Mononuclear cell (primary cell): Measurements from ENCODE around the gene SLC6A2. TPM values are rescaled to one million over a fixed set of nuclear protein-coding genes. Genes with fewer than 3 reads are reported as not detected.
"Not testable (repeated sequence)": the region's sequence is repeated elsewhere in the genome, so short reads cannot be mapped to it uniquely, and the experiment has no call there.

Source experiments
- H3K27me3 ChIP-seq: 2 replicates; pipeline ENCODE4 v1.6.0; 2011; ENCODE audit warnings: low read length, control low read depth; ENCODE audit not compliant: insufficient read depth
- H3K4me1 ChIP-seq: 2 replicates; pipeline ENCODE4 v1.5.1; 2011; ENCODE audit warnings: mild to moderate bottlenecking, low read length, control low read depth; ENCODE audit not compliant: insufficient read depth
- H3K4me3 ChIP-seq: 2 replicates; pipeline ENCODE4 v1.5.1; 2011; ENCODE audit warnings: mild to moderate bottlenecking, low read length, moderate library complexity
- H3K9me3 ChIP-seq: 2 replicates; pipeline ENCODE4 v1.5.1; 2011; ENCODE audit warnings: low read depth, mild to moderate bottlenecking, control low read depth, low read length
- total RNA-seq: library from RNA; depleted of rRNA; stranded (reverse); fragments of >200 nt; gene quantifications from one replicate; pipeline ENCODE4 v1.2.3, GENCODE V29; 2012

The SLC6A2 gene
- total RNA-seq, result not detected

DNA sequence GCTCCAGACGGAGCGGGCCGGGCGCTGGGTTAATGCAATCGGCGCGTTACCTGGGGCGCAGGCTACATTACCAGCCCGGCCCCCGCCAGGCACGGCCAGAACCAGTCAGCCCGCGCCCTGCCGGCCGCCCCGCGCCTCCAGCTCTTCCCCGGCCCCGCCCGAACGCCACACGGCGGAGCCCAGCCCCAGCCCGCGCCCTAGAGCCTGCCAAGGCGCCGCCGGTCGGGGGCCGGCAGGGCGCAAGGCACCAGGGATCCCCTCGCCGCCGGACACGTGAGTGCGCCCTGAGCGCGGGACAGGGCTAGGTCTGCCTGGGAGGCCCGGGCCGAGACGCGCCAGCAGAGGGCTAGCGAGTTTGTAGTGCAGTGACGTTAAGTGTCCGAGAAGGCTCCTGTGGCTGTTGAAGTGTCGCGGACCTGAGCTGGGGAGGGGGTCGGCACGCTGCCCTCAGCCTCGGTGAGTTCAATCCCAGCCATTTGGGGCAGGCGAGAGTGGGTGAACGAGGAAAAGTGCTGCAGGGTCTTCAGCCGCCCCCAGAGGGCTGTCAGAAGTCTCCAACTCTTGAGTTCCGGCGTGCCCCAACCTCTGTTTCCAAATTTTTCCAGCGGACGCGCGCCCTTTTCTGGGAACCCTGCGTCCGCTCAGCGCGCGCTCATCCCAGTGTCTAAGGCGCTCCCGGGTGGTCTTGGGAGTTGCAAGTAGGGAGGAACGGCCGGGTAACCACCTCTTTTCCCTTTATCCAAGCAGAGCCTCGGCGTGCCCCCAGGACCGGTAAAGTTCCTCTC lies at the start of gene SLC6A2:
SLC6A2 (plus strand) TSS at position 92 of the 785 bp plus-strand sequence. CDS start 707 bp downstream, outside the sequence.
- Histone ChIP-seq H3K4me3 (no peak within 1 kb of the TSS), H3K9me3 (no peaks in the 10 kb centered on the region), H3K4me1 (no peaks in the 10 kb centered on the region), H3K27me3 (peaks cover 24% of the 10 kb centered on the region)

DNA sequence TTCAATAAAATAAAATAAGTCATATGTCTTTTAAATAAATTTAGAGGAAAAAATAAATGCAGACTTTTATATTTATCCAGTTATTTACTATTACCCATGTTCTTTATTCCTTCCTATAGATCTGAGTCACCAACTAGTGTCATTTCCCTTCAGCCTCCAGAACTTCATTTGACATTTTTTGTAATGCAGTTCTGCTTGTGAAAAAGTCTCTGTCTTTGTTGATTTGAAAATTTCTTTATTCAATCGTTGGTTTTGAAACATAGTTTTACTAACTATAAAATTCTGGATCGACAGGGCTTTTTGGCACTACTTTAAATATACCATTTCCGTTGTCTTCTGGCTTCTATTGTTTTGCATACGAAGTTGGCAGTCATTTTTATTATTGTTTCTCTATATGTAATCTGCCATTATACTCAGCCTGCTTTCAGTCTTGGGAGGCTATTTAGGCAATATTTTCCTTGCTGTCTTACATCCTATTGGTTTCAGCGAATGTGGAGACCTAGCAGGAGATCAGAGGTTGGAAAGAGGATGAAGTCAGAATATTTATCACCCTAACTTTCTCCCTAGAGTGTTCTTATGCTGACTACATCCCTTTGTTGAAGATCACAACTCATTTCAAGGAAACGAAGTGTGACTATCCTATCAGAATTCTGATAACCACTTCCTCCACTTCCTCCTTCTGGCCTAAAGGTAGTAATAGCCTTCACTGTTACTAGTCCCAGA lies 42.0 kb upstream of the SLC6A2 start:
- Histone ChIP-seq H3K9me3 (no peaks in the 10 kb centered on the region), H3K27me3 (peaks cover 3% of the 10 kb centered on the region), H3K4me3 (no peak overlapping the region), H3K4me1 (no peaks in the 10 kb centered on the region)

DNA sequence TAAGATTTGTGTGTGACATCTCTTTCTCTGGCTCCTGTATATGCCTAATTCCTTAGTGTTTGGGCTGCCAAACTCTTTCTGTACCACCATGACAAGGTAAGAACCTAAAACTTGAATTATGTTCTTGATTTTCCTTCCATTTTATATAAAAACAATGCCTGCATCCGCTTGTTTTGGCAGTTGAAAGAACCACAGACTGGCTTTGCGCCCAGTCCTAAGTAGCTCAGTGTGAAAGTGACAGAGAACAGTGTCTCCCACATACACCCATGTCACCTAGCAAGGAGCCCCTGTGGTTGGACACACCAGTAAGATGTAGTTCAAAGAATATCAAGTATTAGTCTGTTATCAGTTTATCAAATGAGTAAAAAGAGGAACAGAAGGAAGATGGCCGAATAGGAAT lies 40.7 kb upstream of the SLC6A2 start:
- Histone ChIP-seq H3K4me3 (no peak overlapping the region), H3K27me3 (peaks cover 3% of the 10 kb centered on the region), H3K9me3 (no peaks in the 10 kb centered on the region), H3K4me1 (no peaks in the 10 kb centered on the region)

DNA sequence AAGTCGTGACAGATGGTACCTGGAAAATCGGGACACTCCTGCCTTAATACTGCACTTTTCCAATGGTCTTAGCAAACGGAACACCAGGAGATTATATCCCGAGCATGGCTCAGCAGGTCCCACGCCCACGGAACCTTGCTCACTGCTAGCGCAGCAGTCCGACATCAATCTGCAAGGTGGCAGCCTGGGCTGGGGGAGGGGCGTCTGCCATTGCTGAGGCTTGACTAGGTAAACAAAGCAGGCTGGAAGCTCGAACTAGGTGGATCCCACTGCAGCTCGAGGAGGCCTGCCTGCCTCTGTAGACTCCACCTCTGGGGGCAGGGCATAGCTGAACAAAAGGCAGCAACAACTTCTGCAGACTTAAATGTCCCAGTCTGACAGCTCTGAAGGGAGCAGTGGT lies 40.1 kb upstream of the SLC6A2 start:
- not testable (repeated sequence) for H3K4me3 ChIP-seq

DNA sequence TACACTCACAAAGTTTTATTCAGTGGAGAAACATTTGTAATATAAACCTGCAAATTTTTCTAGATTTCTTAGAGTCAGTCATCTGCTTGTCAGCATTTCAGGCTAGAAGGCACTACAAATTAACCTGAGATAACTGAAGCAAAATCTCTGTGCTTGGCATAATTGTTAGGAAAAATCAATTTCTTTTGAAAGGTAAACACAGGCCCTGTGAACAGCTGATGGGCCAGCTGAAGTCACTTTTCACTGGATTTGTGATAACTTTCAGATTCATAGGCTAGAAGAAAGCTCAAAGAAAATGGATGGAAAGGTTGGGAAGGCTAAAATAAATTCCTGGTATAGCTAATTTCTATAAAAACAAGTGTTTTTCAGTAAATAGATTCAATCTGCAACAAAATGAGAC lies 34.0 kb upstream of the SLC6A2 start:
- no peak overlapping the region for H3K4me3 ChIP-seq
- H3K4me1 ChIP-seq, result no peaks in the 10 kb centered on the region
- H3K9me3 ChIP-seq, result no peaks in the 10 kb centered on the region
- H3K27me3 ChIP-seq, result no peaks in the 10 kb centered on the region

More for the DNA sequence above, 40.1 kb upstream of the SLC6A2 start:
- H3K27me3 ChIP-seq, H3K4me1 ChIP-seq, H3K9me3 ChIP-seq: not testable (repeated sequence)

DNA sequence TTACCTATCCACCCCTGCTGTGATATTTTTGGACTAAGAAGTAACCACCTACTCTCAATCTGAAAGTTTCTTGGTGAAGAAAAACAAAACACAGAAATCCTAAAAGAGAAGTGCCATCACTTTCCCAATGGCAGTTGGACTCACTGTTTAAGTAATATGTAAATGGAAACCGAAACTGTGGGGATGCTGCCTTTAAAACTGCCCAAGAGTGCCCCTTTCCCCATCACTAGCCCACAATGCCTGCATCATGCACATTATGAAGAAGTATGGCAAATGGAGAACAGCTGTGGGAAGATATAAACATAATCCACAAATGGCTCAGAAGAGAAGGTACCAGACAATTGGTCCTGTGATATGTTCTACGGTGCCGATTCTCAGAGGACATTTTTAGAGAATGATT lies 33.5 kb upstream of the SLC6A2 start:
- Histone ChIP-seq H3K9me3 (no peaks in the 10 kb centered on the region), H3K27me3 (no peaks in the 10 kb centered on the region), H3K4me1 (no peaks in the 10 kb centered on the region), H3K4me3 (no peak overlapping the region)

DNA sequence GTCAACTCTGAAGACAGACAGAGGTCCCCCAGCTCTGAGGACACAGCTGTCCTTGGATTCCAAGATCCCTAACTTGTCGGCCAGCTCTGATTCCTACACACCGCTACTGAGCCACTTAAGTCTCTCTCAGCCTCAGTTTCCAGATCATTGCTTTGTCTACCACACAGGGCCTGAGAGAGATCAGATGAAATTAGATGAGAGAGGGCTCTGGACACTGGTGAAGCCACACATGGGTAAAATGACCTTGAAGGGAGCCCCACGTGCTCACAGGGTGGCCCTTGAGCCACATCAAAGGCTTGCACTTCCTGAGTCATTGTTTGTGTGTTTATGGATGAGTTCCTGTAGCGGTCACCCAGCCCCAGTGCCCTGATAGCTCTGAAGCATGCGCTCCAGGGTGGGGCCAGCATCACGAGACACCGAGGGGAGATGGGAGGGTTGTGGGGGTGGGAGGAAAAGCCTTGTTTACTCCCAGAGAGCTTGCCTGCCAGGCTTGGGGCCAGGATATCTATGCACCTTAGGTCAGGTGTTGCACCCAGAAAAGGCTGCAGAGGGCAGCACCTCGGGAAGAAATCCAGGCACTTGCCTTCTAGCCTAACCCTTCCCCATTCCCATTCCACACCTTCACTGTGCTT lies 32.7 kb upstream of the SLC6A2 start:
- H3K4me3 ChIP-seq, result no peak overlapping the region
- H3K27me3 ChIP-seq, result no peaks in the 10 kb centered on the region
- H3K9me3 ChIP-seq, result no peaks in the 10 kb centered on the region
- H3K4me1 ChIP-seq, result no peaks in the 10 kb centered on the region

DNA sequence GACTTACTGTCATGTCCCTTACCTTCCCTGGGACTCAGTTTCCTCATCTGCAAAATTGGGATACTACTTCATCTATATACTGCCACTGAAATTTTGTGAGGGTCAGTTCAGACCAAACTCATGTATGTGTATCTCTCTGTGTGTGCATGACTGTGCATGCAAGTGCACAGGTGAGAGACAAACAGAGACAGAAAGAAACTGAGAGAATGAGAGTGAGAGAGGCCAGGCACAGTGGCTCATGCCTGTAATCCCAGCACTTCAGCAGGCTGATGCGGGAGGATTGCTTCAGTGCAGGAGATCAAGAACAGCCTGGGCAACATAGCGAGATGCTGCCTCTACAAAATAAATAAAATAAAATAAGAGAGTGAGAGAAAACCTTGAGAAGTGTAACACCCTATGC lies 32.1 kb upstream of the SLC6A2 start:
- Histone ChIP-seq H3K9me3 (no peaks in the 10 kb centered on the region), H3K4me3 (no peak overlapping the region), H3K27me3 (no peaks in the 10 kb centered on the region), H3K4me1 (no peaks in the 10 kb centered on the region)

DNA sequence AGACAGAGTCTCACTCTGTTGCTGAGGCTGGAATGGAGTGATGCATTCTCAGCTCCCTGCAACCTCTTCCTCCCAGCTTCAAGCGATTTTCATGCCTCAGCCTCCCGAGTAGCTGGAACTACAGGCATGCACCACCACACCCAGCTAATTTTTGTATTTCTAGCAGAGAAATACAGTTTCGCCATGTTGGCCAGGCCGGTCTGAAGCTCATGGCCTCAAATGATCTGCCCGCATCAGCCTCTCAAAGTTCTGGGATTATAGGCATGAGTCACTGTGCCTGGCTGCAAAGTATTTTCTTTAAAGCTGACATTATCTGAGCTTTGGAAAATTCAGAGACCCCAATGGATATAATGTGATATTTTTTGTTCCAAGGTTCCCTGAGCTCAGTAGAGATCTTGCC lies 31.1 kb upstream of the SLC6A2 start:
- H3K4me3 ChIP-seq, result no peak overlapping the region
- no peaks in the 10 kb centered on the region for H3K4me1 ChIP-seq
- no peaks in the 10 kb centered on the region for H3K9me3 ChIP-seq
- no peaks in the 10 kb centered on the region for H3K27me3 ChIP-seq

DNA sequence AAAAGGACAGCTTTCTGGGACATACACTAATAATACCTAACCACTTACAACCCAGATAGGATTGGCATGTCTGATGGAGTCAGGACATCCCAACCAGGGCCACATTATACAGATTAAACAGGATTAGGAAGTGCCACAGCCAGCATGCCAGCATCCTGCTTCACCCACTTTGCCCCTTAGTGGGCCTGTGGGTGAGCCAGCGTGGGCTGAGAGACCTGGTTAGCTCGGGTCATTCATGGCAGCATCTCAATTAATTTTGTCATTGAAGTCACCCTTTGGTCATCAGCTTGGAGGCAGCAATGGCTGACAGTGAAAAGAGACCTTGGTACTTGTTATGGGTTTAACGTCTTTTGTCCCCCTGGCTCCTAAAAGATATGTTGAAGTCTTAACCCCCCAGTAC lies 29.9 kb upstream of the SLC6A2 start:
- Histone ChIP-seq H3K9me3 (no peaks in the 10 kb centered on the region), H3K4me3 (no peak overlapping the region), H3K4me1 (no peaks in the 10 kb centered on the region), H3K27me3 (no peaks in the 10 kb centered on the region)

DNA sequence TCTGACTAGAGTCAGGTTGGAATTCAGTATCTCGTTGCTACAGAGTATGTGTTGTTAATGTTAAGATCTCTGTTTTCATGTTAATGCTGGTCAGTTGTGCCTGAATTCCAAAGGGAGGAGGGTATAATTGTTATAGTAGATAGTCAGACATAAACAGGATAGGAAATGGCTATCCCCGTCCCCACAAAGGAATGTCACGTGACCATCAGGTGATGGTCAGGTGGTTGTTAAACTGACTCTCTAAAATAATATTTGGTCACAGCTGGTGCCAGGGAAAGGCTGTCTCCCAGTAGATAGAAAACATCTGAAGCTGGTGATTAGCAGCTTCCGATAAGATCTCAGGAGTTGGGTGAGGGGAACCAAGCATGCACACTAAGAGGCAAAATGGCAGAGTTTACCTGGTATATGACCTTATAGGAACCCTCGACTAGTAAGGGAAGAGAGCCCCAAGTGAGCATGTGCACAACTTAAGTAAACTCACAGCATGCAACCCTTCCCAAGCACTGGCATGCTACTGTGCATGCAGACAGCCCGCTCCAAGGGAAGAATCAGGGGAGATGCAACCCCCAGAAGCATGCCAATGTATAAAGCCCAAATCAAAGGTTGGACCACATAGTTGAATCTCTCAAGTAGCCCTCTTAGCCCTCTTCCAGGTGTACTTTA lies 27.4 kb upstream of the SLC6A2 start:
- Histone ChIP-seq H3K9me3 (no peaks in the 10 kb centered on the region), H3K27me3 (no peaks in the 10 kb centered on the region), H3K4me1 (no peaks in the 10 kb centered on the region), H3K4me3 (no peak overlapping the region)

DNA sequence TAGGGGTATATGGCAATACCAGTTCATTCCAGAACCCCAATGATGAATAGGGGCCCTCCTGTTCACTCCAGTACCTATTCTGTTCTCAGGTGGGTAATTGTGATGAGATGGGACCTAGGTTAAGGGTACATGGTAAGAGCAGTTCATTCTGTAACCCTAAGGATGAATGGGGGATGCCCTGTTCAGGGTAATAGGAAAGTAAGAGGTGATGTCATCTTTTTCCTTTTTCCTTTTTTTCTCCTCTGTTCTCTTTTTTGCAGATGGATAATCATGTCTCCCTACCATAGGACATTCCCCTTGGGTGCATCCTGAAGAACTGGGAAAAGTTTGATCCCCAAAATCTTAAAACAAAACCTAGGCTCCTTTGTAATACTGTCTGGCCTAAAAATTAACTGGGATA lies 25.0 kb upstream of the SLC6A2 start:
- Histone ChIP-seq H3K4me1 (no peaks in the 10 kb centered on the region), H3K9me3 (no peaks in the 10 kb centered on the region), H3K27me3 (no peaks in the 10 kb centered on the region), H3K4me3 (no peak overlapping the region)

DNA sequence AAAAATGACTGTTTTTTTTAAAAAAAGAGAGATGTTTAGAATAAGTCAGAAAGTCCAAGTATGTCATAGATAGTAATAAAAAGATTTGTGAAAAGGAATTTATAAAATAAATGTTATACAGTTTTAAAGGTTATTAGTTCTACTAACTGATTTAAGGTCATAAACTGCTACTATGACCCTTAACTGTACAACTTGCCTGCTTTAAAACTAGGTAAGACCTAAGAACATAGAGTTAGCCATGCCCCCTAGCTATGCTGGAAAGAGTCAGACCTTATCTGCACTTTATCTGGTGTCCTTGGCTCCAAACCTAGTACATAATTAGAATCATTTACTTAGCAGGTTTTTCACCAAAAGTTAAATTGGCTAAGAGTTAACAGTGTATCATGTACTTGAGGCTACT lies 23.5 kb upstream of the SLC6A2 start:
- no peaks in the 10 kb centered on the region for H3K27me3 ChIP-seq
- no peaks in the 10 kb centered on the region for H3K4me1 ChIP-seq
- no peaks in the 10 kb centered on the region for H3K9me3 ChIP-seq
- no peak overlapping the region for H3K4me3 ChIP-seq

DNA sequence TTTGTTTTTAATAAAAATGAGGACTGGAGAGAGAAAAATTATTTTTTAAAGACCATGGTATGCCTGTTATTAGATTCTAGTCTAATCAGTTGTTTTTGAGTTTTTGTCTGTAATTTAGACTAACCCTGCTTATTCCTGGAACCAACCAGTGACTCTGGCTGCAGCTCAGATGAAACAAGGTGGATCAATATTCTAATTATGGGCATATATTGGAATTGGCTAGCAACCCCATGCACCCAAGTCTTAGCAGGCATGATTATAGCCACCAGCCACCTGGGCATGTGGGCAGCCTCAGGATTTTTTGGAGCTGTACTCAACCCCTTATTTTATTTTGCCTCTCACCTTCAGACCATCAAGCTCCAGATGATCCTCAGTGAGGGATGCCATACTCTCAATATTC lies 21.6 kb upstream of the SLC6A2 start:
- no peaks in the 10 kb centered on the region for H3K9me3 ChIP-seq

DNA sequence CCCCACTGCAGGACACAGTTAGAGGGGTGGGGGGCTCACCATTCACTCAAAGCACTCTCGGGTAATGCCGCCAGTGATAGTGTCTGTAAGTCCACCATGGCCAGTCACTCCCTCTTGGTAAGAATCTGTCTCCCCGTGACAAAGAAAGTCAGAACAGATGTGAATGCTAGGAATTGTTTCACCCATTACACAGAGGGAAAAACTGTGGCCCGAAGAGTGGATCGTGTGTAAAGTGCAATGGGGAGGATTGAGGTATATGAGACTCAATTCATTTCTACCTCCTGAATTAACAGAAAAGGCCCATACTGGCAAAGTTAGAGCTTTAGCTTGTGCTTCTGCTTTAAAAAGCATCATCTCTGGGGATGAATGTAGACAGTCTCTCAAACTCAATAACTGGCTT lies 17.5 kb upstream of the SLC6A2 start:
- Histone ChIP-seq H3K9me3 (no peaks in the 10 kb centered on the region), H3K27me3 (no peaks in the 10 kb centered on the region), H3K4me3 (no peak overlapping the region), H3K4me1 (no peaks in the 10 kb centered on the region)

More for the DNA sequence above, 21.6 kb upstream of the SLC6A2 start:
- Histone ChIP-seq H3K4me3 (no peak overlapping the region), H3K27me3 (no peaks in the 10 kb centered on the region), H3K4me1 (no peaks in the 10 kb centered on the region)
